ENCODE measurements around the gene AP4S1.

DNA sequence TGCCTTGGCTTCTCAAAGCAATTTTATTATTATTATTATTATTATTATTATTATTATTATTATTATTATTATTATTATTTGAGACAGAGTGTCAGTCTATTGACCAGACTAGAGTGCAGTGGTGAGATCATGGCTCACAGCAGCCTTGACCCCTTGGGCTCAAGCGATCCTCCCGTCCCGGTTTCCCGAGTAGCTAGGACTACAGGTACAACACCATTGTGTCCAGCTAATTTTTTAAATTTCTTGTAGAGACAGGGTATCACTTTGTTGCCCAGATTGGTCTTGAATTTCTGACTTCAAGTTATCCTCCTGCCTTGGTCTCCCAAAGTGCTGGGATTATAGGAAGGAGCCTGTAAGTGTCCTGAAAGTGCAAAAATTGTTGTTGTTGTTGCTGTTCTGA lies 11.6 kb upstream of the AP4S1 start:
- TF ChIP-seq, protein P1, sequence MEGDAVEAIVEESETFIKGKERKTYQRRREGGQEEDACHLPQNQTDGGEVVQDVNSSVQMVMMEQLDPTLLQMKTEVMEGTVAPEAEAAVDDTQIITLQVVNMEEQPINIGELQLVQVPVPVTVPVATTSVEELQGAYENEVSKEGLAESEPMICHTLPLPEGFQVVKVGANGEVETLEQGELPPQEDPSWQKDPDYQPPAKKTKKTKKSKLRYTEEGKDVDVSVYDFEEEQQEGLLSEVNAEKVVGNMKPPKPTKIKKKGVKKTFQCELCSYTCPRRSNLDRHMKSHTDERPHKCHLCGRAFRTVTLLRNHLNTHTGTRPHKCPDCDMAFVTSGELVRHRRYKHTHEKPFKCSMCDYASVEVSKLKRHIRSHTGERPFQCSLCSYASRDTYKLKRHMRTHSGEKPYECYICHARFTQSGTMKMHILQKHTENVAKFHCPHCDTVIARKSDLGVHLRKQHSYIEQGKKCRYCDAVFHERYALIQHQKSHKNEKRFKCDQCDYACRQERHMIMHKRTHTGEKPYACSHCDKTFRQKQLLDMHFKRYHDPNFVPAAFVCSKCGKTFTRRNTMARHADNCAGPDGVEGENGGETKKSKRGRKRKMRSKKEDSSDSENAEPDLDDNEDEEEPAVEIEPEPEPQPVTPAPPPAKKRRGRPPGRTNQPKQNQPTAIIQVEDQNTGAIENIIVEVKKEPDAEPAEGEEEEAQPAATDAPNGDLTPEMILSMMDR (IDR thresholded peaks at IDR 0.05): no peak
- TF ChIP-seq POLR2A (IDR thresholded peaks at IDR 0.05): no peak
